ENCODE data around the gene PSEN1.
A peak's percentile ranks its signal among the peaks of the same experiment; 100 is the strongest.

Gene PSEN1

DNA sequence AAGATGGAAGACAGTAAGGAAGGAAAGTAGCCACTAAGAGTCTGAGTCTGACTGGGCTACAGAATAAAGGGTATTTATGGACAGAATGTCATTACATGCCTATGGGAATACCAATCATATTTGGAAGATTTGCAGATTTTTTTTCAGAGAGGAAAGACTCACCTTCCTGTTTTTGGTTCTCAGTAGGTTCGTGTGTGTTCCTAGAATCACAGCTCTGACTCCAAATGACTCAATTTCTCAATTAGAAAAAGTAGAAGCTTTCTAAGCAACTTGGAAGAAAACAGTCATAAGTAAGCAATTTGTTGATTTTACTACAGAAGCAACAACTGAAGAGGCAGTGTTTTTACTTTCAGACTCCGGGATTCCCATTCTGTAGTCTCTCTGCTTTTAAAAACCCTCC, 85.6 kb downstream of the PSEN1 start:
- no peak for DNase-seq (ENCODE audit: extremely low read depth, low read depth)
- no peak overlapping the region for H3K4me3 ChIP-seq (replicated peaks; ENCODE audit: low read depth, low read length)
- no peak for TF ChIP-seq CTCF (IDR thresholded peaks at IDR 0.05; ENCODE audit: low read depth, low read length, missing control alignments)

DNA sequence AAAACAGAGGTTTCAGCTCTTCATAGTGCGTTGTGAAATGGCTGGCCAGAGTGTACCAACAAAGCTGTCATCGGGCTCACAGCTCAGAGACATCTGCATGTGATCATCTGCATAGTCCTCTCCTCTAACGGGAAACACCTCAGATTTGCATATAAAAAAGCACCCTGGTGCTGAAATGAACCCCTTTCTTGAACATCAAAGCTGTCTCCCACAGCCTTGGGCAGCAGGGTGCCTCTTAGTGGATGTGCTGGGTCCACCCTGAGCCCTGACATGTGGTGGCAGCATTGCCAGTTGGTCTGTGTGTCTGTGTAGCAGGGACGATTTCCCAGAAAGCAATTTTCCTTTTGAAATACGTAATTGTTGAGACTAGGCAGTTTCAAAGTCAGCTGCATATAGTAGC, 86.7 kb downstream of the PSEN1 start:
- no peak for DNase-seq (ENCODE audit: extremely low read depth, low read depth)
- TF ChIP-seq CTCF (IDR thresholded peaks at IDR 0.05; ENCODE audit: low read depth, low read length, missing control alignments), result no peak
- no peak overlapping the region for H3K4me3 ChIP-seq (replicated peaks; ENCODE audit: low read depth, low read length)

DNA sequence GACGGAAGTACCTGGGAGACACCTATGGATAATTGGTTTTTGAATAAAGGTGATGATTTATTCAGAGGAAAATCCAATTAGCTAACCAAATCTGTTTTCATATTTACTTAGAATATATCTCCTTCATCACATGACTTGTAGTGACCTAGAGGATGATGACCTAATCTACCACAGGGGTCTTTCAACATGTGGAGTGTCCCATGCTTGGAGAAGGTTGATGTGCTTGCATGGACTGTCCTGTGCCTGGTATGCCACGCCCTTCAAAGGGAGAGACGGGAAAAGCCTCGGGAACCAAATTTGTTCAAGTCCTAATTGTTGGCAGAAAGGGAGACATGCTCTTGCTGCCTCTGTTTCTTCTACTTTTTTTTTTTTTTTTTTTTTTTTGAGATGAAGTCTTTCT, 89.2 kb downstream of the PSEN1 start:
- H3K4me3 ChIP-seq (replicated peaks; ENCODE audit: low read depth, low read length), result no peak overlapping the region
- no peak for DNase-seq (ENCODE audit: extremely low read depth, low read depth)
- TF ChIP-seq CTCF (IDR thresholded peaks at IDR 0.05; ENCODE audit: low read depth, low read length, missing control alignments), result no peak

- DNase-seq (ENCODE audit: extremely low read depth, low read depth), result peak; percentile 80
- TF ChIP-seq CTCF (IDR thresholded peaks at IDR 0.05; ENCODE audit: low read depth, low read length, missing control alignments), result no peak
- peak overlapping the region; percentile 18 for H3K4me3 ChIP-seq (replicated peaks; ENCODE audit: low read depth, low read length)
Measured at GRCh38 chr14:73227812-73228781, 91.8 kb downstream of the PSEN1 start.

DNA sequence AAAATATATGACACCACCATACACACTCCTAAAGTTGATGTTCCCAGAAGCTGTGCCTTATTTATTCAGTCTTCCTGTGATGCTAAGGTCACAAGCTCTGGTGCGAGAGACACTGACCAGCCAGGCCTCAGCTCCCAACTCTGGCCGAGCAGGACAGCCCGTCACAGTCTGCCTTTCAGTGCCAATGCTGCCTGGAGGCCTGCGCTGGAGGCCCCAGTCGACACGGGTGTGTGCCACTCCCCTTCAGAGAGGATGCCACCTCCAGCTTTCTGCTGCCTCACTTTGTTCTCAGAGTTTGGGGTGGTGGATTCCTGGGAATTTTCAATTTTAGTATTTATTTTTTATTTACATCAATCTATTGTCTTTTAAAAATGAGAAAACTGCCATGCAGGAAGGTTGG, 93.7 kb downstream of the PSEN1 start:
- no peak for TF ChIP-seq CTCF (IDR thresholded peaks at IDR 0.05; ENCODE audit: low read depth, low read length, missing control alignments)
- no peak overlapping the region for H3K4me3 ChIP-seq (replicated peaks; ENCODE audit: low read depth, low read length)
- DNase-seq (ENCODE audit: extremely low read depth, low read depth), result no peak

GRCh38 chr14:73231981-73232851, 95.9 kb downstream of the PSEN1 start:
- no peak overlapping the region for H3K4me3 ChIP-seq (replicated peaks; ENCODE audit: low read depth, low read length)
- DNase-seq (ENCODE audit: extremely low read depth, low read depth), result no peak
- peak; percentile 9 for TF ChIP-seq CTCF (IDR thresholded peaks at IDR 0.05; ENCODE audit: low read depth, low read length, missing control alignments)

All from HFF-Myc (cell line).